Fibroblast of lung (primary cell): ENCODE measurements around the gene KCNG1. TPM values are rescaled to one million over a fixed set of nuclear protein-coding genes. Genes with fewer than 3 reads are reported as not detected.

Experiments
- DNase-seq, 2 donors: peaks; one replicate each; pipeline versions ENCODE4 v3.0.0 to v3.0.0-alpha.2; 2010; ENCODE audit warnings: low read depth in 2 of 2
- H2AFZ ChIP-seq: 2 replicates; pipeline ENCODE4 v1.5.1; 2012; ENCODE audit warnings: low read length, control low read depth, inconsistent platforms
- H3K27ac ChIP-seq: 2 replicates; pipeline ENCODE4 v1.5.1; 2011; ENCODE audit warnings: low read length, control low read depth; ENCODE audit not compliant: insufficient read depth
- H3K27me3 ChIP-seq: 2 replicates; pipeline ENCODE4 v1.5.1; 2011; ENCODE audit warnings: mild to moderate bottlenecking, low read length; ENCODE audit not compliant: control insufficient read depth, insufficient read depth
- H3K36me3 ChIP-seq: 2 replicates; pipeline ENCODE4 v1.5.1; 2011; ENCODE audit warnings: low read length; ENCODE audit not compliant: control insufficient read depth, insufficient read depth
- H3K4me1 ChIP-seq: 2 replicates; pipeline ENCODE4 v1.5.1; 2011; ENCODE audit warnings: low read length; ENCODE audit not compliant: control insufficient read depth, insufficient read depth; ENCODE audit errors: extremely low read depth
- H3K4me2 ChIP-seq: 2 replicates; pipeline ENCODE4 v1.5.1; 2011; ENCODE audit warnings: low read length, control low read depth; ENCODE audit not compliant: insufficient read depth; ENCODE audit errors: extremely low read depth
- H3K4me3 ChIP-seq, 4 experiments: fragments of 200-600 bp in 1 of 4; sonication (generic) in 1 of 4; replicated peaks in 1 of 4; 2 replicates each; pipeline ENCODE4 v1.5.1; 2011 to 2016; ENCODE audit warnings: low read length in 4 of 4, low read depth in 3 of 4, mild to moderate bottlenecking in 3 of 4, control low read depth in 2 of 4, inconsistent platforms in 1 of 4, mixed read lengths in 1 of 4; ENCODE audit not compliant: insufficient read depth in 1 of 4; ENCODE audit errors: control extremely low read depth in 1 of 4
- H3K79me2 ChIP-seq: 2 replicates; pipeline ENCODE4 v1.5.1; 2012; ENCODE audit warnings: mild to moderate bottlenecking, low read length, inconsistent platforms; ENCODE audit not compliant: control insufficient read depth, insufficient read depth
- H3K9ac ChIP-seq: 2 replicates; pipeline ENCODE4 v1.5.1; 2011; ENCODE audit warnings: mild to moderate bottlenecking, low read length, control low read depth; ENCODE audit not compliant: insufficient read depth
- H3K9me3 ChIP-seq: 2 replicates; pipeline ENCODE4 v1.5.1; 2012; ENCODE audit warnings: low read depth, low read length; ENCODE audit not compliant: control insufficient read depth, insufficient read depth
- H4K20me1 ChIP-seq: 2 replicates; pipeline ENCODE4 v1.5.1; 2011; ENCODE audit warnings: low read length; ENCODE audit not compliant: control insufficient read depth, insufficient read depth; ENCODE audit errors: extremely low read depth
- EZH2 ChIP-seq: IDR thresholded peaks from 2 replicates; pipeline ENCODE4 v1.5.1; 2012; ENCODE audit warnings: low read length, control low read depth, mild to moderate bottlenecking; ENCODE audit errors: missing control alignments
- polyA plus RNA-seq, 2 donors: library from polyadenylated mRNA; depleted of rRNA in 1 of 2; stranded (reverse) in 1 of 2; unstranded in 1 of 2; fragments of >200 nt; gene quantifications; 2 replicates each; pipeline ENCODE4 v1.2.1, GENCODE V29; 2011 to 2012; ENCODE audit warnings: missing spikeins in 1 of 2
- total RNA-seq: library from RNA; depleted of rRNA; stranded (reverse); fragments of >200 nt; gene quantifications from 2 replicates; pipeline ENCODE4 v1.2.1, GENCODE V29; 2014
- TF ChIP-seq, protein P1 (sequence below), 2 donors: IDR thresholded peaks in 1 of 2; conservative IDR thresholded peaks in 1 of 2; 1 replicate in 1 of 2; 2 replicates in 1 of 2; pipeline ENCODE4 v1.5.1; 2011 to 2012; ENCODE audit warnings: low read length in 2 of 2, control low read depth in 1 of 2, inconsistent platforms in 1 of 2, low read depth in 1 of 2, mild to moderate bottlenecking in 1 of 2

KCNG1 gene
- total and polyA plus RNA-seq, 2 donors (not counting 1 experiment from before 2014, with no cell fraction given): 1.8 to 9.9 TPM

DNA sequence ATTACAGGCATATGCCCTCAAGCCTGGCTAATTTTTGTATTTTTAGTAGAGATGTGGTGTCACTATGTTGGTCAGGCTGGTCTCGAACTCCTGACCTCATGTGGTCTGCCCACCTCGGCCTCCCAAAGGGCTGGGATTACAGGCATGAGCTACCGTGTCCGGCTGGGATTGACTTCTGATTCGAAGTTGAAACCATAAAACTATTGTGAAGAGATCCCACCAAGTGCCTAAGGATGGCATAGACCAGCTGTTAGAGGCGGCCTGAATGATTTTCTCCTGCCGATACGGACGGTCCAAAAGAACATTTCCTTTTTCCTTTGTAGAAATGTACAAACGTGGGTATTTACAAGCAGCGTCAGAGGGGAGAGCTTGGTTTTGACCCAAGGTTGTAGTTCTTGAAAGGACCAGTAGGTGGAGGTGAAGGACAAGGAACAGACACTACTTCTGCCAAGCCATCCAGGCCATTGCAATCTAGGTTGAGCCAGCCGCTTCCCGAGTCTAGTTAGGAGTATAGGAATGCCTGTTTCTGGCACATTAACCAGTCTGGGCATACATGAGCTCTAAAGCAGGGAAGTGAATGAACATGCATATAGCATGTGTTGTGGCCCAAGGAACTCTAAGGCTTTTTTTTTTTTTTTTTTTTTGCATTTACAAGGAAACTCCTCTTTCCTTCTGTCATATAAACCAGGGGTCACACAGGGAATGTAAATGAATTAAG, 35.3 kb downstream of the KCNG1 start:
- peak; percentile 77 to 89 for DNase-seq
- TF ChIP-seq EZH2: no peak
- TF ChIP-seq, protein P1, sequence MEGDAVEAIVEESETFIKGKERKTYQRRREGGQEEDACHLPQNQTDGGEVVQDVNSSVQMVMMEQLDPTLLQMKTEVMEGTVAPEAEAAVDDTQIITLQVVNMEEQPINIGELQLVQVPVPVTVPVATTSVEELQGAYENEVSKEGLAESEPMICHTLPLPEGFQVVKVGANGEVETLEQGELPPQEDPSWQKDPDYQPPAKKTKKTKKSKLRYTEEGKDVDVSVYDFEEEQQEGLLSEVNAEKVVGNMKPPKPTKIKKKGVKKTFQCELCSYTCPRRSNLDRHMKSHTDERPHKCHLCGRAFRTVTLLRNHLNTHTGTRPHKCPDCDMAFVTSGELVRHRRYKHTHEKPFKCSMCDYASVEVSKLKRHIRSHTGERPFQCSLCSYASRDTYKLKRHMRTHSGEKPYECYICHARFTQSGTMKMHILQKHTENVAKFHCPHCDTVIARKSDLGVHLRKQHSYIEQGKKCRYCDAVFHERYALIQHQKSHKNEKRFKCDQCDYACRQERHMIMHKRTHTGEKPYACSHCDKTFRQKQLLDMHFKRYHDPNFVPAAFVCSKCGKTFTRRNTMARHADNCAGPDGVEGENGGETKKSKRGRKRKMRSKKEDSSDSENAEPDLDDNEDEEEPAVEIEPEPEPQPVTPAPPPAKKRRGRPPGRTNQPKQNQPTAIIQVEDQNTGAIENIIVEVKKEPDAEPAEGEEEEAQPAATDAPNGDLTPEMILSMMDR (conservative IDR thresholded peaks at IDR 0.05 in 1 of 2, IDR thresholded peaks at IDR 0.05 in 1 of 2; ENCODE audit: low read depth in 1 of 2, low read length in 2 of 2): peak; percentile 88 to 89
- Histone ChIP-seq H3K4me3 (no peak overlapping the region), H3K36me3 (no peaks in the 10 kb centered on the region), H3K9me3 (no peaks in the 10 kb centered on the region), H3K27me3 (no peaks in the 10 kb centered on the region), H3K4me2 (no peak overlapping the region), H4K20me1 (no peaks in the 10 kb centered on the region), H2AFZ (peak overlapping the region; percentile 7), H3K9ac (no peak overlapping the region), H3K4me1 (no peaks in the 10 kb centered on the region), H3K27ac (no peak overlapping the region), H3K79me2 (no peaks in the 10 kb centered on the region)

DNA sequence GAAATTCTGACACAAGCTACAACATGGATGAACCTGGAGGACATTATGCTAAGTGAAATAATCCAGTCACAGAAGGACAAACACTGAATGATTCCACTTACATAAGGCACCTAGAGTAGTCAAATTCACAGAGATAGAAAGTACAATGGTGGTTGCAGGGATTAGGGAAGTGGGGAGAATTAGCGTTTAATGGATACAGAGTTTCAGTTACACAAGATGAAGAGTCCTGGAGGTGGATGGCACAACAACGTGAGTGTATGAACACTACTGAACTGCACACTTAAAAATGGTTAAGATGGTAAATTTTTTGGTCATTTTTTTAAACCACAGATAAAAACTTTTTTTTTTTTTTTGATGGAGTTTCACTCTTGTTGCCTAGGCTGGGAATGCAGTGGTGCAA, 39.6 kb downstream of the KCNG1 start:
- Histone ChIP-seq H3K4me1 (peaks cover 18% of the 10 kb centered on the region), H3K9ac (no peak overlapping the region), H2AFZ (no peak overlapping the region), H3K79me2 (no peaks in the 10 kb centered on the region), H4K20me1 (no peaks in the 10 kb centered on the region), H3K4me3 (no peak overlapping the region), H3K36me3 (no peaks in the 10 kb centered on the region), H3K4me2 (no peak overlapping the region), H3K27ac (no peak overlapping the region), H3K27me3 (no peaks in the 10 kb centered on the region), H3K9me3 (no peaks in the 10 kb centered on the region)
- no peak for DNase-seq
- TF ChIP-seq, protein P1 (conservative IDR thresholded peaks at IDR 0.05 in 1 of 2, IDR thresholded peaks at IDR 0.05 in 1 of 2; ENCODE audit: low read depth in 1 of 2, low read length in 2 of 2): no peak
- TF ChIP-seq EZH2: no peak

DNA sequence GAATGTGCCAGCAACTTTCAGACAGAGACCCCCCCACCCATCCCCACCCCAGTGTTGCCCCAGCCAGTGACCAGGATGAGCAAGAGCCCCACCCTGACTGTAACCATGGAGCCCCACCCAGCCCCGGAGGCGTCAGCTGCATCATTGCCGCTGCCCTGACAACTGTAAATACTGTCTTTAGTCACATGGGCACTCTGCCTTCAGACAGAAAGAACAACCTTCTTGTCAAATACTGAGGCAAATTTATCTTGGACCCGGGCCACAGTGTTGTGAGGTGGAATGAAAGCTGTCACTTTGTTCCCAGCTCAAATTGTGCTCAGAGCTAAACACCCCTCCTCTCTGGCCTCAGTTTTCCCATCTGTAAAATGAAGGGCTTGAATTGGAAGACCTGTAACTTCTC, 40.5 kb downstream of the KCNG1 start:
- Histone ChIP-seq H3K79me2 (no peaks in the 10 kb centered on the region), H3K36me3 (no peaks in the 10 kb centered on the region), H3K9ac (no peak overlapping the region), H3K9me3 (no peaks in the 10 kb centered on the region), H3K27ac (no peak overlapping the region), H2AFZ (no peak overlapping the region), H3K4me2 (peak overlapping the region; percentile 19), H3K4me1 (peaks cover 22% of the 10 kb centered on the region), H3K27me3 (no peaks in the 10 kb centered on the region), H4K20me1 (no peaks in the 10 kb centered on the region), H3K4me3 (no peak overlapping the region)
- DNase-seq: peak; percentile 61 to 67
- TF ChIP-seq EZH2: no peak
- TF ChIP-seq, protein P1 (conservative IDR thresholded peaks at IDR 0.05 in 1 of 2, IDR thresholded peaks at IDR 0.05 in 1 of 2; ENCODE audit: low read depth in 1 of 2, low read length in 2 of 2): no peak
